ENCODE results near the gene STAG3.
"Not testable (repeated sequence)": the region's sequence is repeated elsewhere in the genome, so short reads cannot be mapped to it uniquely, and the experiment has no call there.

The STAG3 gene

DNA sequence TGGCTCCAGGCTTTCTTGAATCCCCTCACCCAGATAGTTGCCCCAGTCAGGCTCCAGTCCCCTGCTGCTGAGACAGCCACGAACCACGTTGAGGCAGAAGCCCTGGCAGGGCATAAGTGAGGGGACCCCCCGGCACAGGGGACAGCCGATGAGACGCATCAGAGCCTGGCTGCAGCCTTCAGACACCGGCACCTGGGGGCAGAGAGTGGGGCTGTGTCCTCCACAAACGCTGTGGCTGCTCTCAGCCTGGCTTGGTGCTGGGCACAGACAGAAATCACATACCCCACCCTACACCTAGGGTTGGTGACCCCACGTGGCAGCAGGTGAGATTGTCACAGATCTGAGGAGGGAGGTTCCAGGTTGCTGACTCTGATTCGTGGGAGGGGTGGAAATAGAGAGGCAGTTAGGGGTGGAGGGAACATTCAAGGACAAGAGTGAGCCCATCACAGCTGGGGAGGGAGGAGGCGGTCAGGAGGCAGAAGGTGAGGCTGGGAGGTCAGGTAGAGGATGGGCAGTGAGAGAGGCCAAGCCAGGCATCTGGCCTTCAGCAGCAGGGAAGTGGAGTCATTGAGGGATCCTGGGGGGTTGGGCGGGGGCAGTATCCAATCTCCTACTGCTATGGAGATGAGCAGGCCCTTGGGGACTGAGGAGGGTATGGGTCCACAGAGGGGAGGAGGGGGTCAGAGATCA, 3.8 kb upstream of the STAG3 start:
- DNase-seq (ENCODE audit: low read depth in 2 of 2) = no peak

DNA sequence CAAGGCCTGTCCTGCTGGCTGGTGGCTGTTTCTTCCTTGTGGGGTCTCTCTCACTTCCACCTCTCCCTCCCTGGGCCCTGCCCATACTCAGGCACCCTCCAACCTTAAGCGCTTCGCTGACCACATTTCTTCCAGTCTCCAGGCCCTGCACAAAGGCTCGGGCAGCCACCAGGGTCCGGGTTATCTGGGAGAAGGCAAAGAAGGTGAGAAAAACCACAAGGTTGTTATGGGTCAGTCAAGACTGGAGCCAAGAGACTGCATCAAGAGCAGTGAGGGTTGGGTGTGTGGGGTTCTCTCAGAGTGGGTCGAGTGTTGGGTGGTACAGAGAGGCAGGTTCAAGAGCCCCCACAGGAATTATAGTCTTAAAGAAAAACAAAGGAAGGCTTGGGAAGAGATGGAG, 3.1 kb upstream of the STAG3 start:
- no peak for DNase-seq (ENCODE audit: low read depth in 2 of 2)

DNA sequence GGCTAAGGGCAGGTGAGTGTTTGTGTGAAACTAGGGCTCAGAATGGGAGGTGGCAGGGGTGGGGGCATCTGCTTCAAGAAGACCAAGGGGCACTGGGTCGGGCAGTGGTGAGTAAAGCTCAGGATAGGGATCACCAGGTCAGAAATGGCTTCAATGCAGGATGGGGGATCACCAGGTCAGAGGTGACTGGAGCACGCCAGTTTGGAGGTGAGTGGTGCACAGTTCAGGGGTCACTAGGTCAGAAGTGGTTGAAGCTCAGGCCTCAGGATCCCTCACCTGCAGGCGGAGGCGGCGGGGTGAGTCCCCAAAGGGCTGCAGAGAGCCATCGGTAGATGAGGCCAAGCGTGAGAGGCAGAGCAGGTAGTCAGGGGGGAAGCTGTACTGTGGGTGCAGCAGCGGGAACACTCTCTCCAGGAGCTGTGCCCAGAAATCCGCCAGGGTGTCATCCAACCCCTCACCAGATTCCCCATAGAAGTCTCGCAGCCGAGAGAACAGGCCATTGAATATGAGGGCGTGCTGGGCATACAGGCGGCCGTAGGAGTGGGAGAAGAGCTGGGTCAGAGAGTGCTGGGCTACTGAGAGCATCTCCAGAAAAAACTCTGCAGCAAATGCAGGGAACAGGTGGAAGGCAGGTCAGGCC, 2.3 kb upstream of the STAG3 start:
- no peak for DNase-seq (ENCODE audit: low read depth in 2 of 2)

DNA sequence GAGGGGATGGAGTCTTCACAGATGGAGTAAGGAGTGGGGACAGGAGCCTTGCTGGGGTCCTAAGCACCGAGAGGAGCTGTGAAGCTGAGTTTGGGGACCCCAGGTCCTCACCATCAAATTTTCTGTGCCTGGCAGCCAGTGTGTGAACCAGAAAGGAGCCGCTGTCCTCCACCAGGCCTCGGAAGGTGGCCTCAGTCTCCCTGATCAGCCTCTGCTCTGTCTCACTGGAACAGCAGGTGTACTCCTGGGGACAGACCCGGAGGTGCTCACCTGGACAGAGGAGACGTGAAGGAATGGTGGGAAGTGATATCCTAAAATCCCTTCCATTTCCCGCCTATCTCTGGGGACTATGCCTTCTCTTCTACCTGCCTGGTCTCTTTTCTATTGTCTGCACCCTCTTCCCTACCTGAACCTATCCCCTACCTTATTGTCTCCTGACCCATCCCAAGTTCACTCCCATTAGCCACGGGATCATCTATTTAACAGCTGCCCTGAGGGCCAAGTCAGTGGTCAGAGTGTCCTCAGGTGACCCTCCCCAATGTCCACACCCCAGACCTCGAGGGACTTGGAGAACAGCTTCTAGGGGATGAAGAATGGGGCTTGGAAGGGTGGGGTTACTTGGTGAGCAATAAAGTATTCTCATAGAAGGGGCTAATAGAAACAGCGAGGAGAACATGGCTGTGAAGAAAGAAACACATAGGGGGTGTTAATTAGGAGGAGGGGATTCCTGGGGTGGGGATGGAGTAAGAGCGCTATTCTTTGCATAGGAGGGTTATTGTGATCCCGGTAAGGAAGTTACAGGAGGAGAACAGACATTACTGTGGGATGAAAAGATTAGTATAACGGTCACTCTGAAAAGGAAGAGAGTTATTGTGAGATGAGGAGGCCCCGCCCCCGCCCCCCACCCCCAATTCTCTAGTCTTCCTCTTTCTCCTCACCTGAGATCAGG, 1.3 kb upstream of the STAG3 start:
- no peak for DNase-seq (ENCODE audit: low read depth in 2 of 2)

DNA sequence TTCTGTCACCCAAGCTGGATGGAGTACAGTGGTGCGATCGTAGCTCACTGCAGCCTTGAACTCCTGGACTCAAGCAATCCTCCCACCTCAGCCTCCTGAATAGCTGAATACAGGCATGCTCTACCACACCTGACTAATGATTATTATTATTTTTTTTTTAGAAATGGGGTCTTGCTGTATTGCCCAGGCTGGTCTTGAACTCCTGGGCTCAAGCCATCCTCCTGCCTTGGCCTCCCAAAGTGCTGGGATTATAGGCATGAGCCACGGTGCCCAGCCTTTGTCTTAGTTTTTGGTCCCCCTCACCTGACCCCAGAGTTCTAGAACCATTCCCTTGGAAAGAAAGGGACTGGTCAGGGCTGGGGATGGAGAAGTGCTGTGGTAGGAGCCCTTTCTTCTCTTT, 2.4 kb downstream of the STAG3 start:
- not testable (repeated sequence) for DNase-seq (ENCODE audit: low read depth in 2 of 2)

DNA sequence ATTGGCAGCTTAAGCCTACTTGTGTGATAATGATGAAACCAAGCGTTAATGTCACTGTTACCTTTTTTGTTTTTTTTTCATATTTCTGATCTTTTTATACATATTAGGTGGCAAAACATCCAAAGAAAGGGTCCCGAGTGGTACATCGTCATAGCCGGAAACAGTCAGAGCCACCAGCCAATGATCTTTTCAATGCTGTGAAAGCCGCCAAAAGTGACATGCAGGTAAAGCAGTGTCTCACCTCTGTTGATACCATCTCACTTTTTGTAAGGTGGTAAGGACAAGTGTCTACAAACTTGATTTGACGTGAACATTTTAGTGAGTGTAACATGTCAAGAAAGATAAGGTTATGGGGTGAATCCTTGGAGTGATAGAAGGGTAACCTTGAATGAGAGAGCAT, 4.9 kb downstream of the STAG3 start:
- not testable (repeated sequence) for DNase-seq (ENCODE audit: low read depth in 2 of 2)

DNA sequence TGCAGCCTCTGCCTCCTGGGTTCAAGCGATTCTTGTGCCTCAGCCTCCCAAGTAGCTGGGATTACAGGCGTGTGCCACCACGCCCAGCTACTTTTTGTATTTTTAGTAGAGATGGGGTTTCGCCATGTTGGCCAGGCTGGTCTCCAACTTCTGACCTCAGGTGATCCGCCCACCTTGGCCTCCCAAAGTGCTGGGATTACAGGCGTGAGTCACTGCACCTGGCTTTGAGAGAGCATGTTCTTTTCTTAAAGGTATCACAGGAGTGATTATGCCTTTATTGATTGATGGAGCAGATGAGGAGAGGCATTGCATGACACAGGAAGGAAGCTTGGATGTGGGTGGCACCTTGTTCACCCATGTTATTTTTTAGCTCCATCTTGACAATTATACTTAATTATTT, 5.4 kb downstream of the STAG3 start:
- DNase-seq (ENCODE audit: low read depth in 2 of 2) = not testable (repeated sequence)

DNA sequence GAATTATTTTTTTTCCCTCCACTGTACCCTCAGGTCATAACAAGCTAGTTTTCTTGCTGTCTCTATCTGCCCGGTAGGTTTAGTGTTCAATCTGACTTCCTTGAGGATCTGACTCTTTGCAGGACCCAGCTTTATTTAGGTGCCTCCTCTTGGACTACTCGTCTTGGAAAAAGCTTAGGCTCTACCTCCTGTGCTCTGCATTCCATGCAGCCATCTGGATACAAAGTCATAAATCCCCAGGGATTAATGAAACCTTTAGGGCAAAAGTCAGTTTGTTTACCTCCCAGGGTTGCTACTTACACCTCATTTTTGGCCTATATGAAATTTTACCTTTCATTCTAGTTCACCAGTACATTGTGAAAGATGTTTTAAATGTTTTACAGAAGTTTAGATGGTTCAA, 8.0 kb downstream of the STAG3 start:
- no peak for DNase-seq (ENCODE audit: low read depth in 2 of 2)

DNA sequence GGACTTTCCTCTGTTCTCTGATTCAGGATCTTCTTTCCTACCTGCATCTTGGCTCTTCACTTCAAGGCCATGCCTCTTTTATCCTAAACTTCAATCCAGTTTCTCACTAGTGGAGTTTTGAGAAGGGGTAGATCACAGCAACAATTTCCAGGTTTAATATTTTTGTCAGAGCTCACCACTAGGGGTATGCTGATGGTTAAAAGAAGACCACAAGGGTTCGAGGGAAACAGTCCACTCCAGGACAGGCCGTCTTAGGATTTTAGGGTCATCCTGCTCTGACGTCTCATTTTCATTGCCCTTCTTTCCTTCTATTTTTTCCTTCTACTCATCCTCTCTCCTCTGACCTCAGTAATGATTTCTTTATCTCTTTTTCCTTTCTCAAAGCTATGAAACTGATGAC, 11.3 kb downstream of the STAG3 start:
- DNase-seq (ENCODE audit: low read depth in 2 of 2) = no peak

DNA sequence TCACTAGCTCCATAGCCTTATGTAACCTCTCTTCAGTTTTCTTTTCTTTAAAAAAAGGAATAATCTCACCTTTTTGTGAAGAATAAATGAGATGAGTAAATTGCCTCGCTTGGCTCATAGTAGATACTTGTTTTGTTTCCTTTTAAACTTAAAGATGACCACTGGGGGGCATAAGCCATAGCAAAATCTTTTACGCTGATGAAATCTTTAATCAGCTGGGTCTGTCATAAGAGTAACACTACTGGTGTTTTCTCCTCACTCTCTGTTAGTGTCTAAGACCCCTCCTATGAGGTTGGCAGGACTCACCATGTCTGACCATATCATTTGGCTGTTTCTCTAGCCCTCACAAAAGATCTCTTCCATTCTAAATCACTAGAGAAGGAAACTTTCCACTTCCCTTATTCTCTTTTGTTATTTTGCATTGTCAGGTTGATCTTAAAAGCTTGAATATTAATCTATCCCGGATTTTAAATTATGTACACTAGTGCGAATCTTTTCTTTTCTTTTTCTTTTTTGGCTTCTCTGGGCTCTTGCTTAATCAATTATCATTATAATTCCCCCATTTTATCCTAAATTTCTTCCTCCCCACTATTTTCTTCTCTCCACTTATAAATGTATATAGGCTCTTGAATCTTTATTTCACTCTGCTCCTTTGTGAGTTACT, 12.5 kb downstream of the STAG3 start:
- no peak for DNase-seq (ENCODE audit: low read depth in 2 of 2)

DNA sequence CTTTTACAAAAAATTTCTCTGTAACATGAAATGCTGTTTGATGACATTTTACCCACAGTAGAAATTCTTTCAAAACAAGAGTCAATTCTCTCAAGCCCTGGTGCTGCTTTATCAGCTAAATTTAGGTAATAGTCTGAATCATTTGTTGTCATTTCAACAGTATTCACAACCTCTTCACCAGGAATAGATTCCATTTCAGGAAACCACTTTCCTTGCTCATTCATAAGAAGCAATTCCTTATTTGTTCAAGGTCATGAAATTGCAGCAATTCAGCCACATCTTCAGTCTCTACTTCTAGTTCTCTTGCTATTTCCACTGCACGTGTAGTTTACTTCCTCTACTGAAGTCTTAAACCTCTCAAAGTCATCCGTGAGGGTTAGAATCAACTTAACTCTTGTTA, 14.1 kb downstream of the STAG3 start:
- DNase-seq (ENCODE audit: low read depth in 2 of 2) = no peak

DNA sequence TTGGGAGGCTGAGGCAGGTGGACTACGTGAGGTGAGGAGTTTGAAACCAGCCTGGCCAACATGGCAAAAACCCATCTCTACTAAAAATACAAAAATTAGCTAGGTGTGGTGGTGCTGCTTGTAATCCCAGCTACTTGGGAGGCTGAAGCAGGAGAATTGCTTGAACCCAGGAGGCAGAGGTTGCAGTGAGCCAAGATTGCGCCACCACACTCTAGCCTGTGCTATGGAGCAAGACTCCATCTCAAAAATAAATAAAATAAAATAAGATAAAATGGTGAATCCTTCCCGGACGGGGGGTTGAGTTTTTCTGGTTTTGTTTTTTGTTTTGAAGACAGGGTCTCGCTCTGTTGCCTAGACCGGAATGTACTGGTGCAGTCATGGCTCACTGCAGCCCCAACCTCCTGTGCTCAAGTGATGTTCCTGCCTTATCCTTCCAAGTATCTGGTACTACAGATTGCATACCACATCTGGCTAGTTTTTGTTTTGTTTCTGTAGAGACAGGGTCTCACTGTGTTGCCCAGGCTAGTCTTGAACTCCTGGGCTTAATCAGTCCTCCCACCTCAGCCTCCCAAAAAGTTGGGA, 14.7 kb downstream of the STAG3 start:
- DNase-seq (ENCODE audit: low read depth in 2 of 2) = not testable (repeated sequence)

DNA sequence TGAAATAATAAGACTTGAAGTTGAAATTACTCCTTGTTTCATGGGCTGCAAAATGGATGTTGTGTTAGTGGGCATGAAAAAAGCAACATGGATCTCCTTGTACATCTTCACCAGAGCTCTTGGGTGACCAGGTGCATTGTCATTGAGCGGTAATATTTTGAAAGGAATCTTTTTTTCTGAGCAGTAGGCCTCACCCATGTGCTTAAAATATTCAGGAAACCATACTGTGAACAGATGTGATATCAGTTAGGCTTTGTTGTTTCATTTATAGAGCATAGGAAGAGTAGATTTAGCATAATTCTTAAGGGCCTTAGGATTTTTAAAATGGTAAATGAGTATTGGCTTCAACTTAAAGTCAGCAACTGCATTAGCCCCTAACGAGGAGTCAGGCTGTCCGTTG, 15.3 kb downstream of the STAG3 start:
- DNase-seq (ENCODE audit: low read depth in 2 of 2) = no peak

DNA sequence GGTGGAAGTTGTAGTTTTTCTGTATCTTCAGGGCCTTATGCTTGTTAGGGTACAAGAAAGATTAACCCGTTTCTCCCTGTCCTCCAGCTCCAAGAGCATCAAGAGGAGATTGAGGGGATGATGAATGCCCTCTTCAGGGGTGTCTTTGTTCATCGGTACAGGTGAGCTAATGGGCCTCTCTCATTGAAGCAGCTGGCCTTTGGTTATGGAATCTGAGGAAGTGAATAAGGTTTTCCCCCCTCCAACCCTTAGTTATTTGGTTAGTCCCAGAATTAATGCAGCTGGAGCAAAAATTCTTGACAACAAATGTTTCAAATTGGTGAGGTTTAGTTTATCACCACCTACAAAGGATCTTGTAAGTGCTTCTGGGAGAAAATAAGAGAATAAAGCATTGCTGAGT, 17.5 kb downstream of the STAG3 start:
- DNase-seq (ENCODE audit: low read depth in 2 of 2) = no peak

DNA sequence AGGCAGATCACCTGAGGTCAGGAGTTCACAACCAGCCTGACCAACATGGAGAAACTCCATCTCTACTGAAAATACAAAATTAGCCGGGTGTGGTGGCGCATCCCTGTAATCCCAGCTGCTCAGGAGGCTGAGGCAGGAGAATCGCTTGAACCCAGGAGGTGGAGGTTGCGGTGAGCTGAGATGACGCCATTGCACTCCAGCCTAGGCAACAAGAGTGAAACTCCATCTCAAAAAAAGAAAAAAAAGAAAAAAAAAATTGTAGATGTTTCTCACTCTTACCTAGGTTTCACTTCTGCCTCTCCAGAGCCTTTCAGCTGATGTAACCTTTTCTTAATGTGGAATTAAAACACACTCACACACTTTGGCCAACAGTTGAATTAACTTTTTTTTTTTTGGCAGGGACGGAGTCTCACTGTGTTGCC, 18.2 kb downstream of the STAG3 start:
- DNase-seq (ENCODE audit: low read depth in 2 of 2) = not testable (repeated sequence)

DNA sequence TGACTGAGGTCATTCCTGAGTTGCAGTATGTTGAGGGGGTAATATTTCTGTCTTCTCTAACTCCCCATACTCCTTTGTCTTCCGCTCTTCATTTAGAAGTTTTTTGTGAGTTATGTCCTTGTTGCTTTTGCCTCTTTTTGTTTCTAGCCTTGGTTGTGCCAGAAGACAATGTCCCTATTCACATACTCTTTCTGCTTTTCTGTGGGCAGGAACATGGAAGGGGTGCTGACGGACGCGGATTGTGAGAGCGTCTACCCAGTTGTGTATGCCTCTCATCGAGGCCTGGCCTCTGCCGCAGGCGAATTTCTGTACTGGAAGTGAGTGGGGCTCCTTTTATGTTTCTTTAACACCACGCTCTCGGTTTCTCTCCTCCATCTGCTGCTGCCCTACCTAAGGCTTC, 20.5 kb downstream of the STAG3 start:
- no peak for DNase-seq (ENCODE audit: low read depth in 2 of 2)

DNA sequence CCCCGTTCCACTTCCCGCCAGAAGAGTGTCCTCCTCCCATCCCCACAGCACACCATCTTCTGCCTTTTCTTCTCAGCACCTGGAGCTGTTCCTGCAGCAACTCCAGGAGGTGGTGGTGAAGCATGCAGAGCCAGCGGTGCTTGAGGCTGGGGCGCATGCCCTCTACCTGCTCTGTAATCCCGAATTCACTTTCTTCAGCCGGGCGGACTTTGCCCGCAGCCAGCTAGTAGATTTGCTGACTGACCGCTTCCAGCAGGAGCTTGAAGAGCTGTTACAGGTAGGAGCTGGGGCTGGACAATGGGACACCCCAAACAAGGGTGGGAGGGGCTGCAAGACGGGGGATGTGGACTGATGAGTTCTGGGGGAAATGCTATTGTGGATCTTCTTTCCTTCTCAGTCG, 23.0 kb downstream of the STAG3 start:
- DNase-seq (ENCODE audit: low read depth in 2 of 2) = no peak

DNA sequence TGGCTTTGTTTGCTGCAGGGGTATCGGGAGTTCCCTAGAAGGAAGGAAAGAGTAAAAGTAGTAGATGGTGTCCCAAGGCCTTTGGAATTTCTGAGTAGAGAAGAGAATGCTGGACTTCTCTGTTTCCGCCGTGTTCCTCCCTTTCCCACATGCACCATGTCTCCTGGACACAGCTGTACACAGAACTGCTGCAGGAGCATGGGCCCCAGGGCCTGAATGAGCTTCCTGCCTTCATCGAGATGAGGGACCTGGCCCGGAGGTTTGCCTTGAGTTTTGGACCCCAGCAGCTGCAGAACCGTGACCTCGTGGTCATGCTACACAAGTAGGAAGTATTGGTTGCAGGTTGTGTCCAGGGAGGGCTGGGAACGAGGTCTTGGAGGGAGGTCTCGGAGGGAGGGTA, 26.7 kb downstream of the STAG3 start:
- DNase-seq (ENCODE audit: low read depth in 2 of 2) = no peak

DNA sequence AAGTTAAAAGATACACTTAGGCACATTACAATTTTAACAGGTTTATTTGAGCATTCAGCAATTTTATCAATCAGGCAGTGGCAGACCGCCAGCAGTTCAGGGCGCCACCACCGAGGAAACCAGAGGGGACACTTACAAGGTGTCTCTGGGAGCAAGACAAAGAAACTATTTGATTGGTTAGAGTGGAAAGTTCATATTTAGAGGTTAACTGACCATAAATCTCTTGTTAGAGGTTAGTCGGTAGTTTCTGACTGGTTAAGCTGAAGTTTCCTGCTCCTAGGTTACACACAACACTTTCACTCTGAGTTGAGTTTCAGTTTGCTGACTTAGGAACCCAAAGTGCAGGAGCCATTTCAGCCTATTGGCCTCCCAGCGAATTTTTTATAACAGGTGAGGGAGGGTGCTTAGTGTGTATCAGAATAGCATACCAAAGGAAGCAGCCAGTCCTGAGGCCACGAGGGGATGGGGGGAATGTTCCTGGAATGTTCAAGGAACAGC, 31.2 kb downstream of the STAG3 start:
- no peak for DNase-seq (ENCODE audit: low read depth in 2 of 2)

DNA sequence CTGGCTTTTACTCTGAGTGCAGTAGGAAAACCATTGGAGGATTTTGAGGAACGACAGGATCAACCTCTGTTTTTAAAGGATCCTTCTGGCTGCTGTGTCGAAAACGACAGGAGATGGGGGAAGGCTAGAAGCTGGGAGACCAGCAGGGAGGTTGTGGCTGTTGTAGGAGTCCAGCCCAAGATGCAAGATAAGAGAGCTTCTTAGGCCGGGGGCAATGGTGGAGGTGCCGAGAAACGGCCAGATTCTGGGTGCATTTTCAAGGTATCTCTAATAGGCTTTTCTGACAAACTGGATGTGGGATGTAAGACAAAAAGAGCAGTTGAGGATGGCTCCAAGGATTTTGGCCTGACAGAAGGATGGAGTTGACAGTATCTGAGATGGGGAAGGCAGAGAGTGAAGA, 31.8 kb downstream of the STAG3 start:
- no peak for DNase-seq (ENCODE audit: low read depth in 2 of 2)

DNA sequence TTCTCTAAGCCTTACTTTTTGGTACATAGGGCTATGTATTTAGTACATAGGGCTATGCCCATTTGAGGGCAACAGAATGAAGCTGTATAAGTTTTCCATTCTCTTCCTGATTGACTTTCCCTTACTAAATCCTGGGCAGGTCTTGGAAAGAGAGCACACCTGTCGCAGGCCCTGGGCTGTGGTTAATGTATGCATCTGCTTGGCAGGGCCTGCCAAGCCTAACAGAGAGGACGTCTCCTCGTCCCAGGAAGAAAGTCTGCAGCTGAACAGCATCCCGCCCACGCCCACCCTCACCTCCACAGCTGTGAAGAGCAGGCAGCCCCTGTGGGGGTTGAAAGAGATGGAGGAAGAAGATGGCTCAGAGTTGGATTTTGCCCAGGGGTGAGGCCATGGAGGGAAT, 33.1 kb downstream of the STAG3 start:
- no peak for DNase-seq (ENCODE audit: low read depth in 2 of 2)

DNA sequence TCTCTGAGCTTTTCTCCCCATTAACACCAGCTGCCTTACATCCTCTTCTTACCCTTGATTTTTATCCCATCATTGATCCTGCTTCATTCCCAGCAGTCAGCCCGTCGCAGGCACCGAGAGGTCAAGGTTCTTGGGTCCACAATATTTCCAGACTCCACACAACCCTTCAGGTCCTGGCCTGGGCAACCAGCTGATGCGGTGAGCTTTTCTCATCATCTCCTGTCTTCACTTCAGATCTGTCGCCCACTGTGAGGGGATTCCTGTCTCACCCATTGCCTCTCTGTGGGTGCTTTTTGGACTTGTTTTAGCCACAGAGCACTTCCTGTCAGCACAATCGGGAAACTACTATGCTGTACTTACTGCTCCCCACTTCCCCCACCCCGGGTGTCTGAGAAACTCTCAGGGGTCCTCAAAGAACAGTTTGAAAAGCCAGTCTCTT, 33.6 kb downstream of the STAG3 start:
- no peak for DNase-seq (ENCODE audit: low read depth in 2 of 2)
